Activated CD8-positive, alpha-beta T cell treated with anti-CD3 and anti-CD28 coated beads, Interleukin-2, amount 10 ng/mL, durations not matched to agents 7 days and 5 days (primary cell): ENCODE data around the gene MGMT. TPM values are rescaled to one million over a fixed set of nuclear protein-coding genes. Genes with fewer than 3 reads are reported as not detected.

Source experiments
- ATAC-seq: fragments of 150-1000 bp; cut with Tn5 transposase; one replicate; pipeline ENCODE4 v1.10.0; 2021; ENCODE audit warnings: moderate library complexity
- CTCF ChIA-PET: fragments of 350-600 bp; sonication (Branson Sonifier 250); formaldehyde crosslinking; loops from one replicate; lab custom pipeline; 2021; ENCODE audit warnings: antibody characterized with exemption; lab: Charles Lee
- POLR2A ChIA-PET: fragments of 350-600 bp; sonication (Branson Sonifier 250); formaldehyde crosslinking; loops from one replicate; lab custom pipeline; 2021; ENCODE audit warnings: antibody characterized with exemption; lab: Charles Lee
- DNase-seq: peaks from one replicate; pipeline ENCODE4 v3.0.0-alpha.2; 2020
- H3K27ac Mint-ChIP-seq: one replicate; pipeline ENCODE4 v1.8.0; 2021; ENCODE audit warnings: mild to moderate bottlenecking, mixed read lengths
- H3K27me3 Mint-ChIP-seq: one replicate; pipeline ENCODE4 v1.8.0; 2021; ENCODE audit warnings: low read depth, mixed read lengths
- H3K36me3 Mint-ChIP-seq: one replicate; pipeline ENCODE4 v1.8.0; 2021; ENCODE audit warnings: low read depth, mixed read lengths
- H3K4me1 Mint-ChIP-seq: one replicate; pipeline ENCODE4 v1.8.0; 2021; ENCODE audit warnings: low read depth, mixed read lengths
- H3K4me3 Mint-ChIP-seq: one replicate; pipeline ENCODE4 v1.8.0; 2021; ENCODE audit warnings: mild to moderate bottlenecking, mixed read lengths
- H3K9me3 Mint-ChIP-seq: one replicate; pipeline ENCODE4 v1.8.0; 2022; ENCODE audit warnings: mixed read lengths; ENCODE audit not compliant: insufficient read depth
- total RNA-seq, 2 experiments: library from RNA; stranded (reverse); gene quantifications; one replicate each; pipeline ENCODE4 v1.2.3, GENCODE V29; 2021

The MGMT gene
- total RNA-seq, 2 experiments from 2014 or later: 16.7 to 17.3 TPM

DNA sequence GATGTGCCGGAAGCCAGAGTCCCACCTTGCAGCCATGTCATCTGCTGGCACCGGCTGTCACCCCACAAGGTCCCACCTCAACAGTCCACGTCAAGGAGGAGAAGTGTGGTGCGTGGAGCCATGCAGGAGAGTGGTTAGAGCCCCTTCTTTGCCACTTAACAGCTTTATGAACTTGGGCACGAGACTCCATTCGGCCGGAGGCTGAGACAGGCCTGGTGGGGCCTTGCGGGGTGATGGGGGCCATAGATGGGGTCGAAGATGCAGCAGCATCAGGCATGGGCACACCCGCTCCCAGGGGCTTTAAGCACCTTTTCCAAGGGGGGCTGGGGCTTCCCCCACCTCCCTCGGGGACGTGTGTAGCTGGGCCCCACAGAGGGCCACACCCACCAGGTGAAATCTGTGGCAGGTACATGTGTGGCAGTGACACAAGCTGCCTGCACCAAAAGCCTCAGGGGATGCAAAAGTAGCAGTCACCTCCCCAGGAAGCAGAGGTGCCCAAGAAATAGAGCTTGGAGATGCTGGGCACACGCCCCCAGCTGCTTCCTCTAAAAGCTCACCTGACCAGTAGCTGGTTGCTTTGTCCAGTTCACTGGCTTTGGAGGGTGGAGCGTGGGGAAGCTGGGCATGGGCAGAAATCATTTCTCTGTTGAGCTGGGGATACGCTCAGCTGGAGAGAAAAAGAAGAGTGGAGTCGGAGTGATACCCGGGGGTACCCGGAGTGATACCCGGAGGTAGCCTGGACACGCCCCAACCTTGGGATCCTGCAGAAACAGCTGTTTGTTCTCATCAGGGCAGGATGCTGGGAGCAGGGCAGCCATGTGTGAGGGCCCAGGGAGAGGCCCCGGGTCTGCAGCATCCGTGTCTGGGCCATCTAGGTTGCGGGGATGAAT, 297.2 kb downstream of the MGMT start:
- POLR2A ChIA-PET: no interaction called here
- CTCF ChIA-PET: no interaction called here

DNA sequence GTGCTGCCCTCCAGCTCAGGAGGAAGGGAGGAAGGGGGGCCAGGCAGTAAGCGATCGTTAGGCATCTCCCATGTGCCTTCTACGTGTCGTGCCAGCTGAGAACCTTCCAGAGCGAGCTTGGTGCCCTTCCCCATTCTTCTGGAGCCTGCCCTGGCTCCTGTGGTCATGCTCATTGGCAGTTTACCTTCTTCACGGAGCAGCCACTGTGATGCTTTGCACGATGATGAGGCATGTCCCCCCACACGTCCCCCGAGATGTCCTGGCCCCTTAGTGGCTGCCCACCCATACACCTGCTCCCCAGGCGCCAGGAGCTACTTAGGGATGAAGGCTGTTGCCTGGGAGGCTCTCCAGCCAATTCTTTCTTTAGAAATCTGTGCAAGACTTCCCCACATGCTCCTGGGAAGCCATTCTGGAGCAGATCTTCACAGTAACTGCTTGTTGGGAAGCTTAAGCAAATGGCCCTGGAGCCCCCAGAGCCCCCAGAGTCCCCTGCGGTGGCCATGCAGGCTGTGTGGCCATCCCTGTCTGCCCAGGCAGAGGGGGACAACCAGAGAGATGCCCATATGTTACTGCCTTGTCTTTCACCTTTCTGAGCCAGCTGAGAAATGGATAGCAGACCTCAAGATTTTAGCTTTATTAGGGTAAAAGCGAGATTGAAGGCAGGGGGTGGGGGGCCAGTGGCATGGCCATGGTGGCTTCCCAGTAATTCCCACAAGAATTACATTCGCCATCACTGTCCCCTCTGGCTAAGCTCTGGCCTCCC, 298.0 kb downstream of the MGMT start:
- ChIA-PET POLR2A (no interaction called here), CTCF (no interaction called here)
- Mint-ChIP-seq H3K4me3 (no peak overlapping the region), H3K4me1 (no peaks in the 10 kb centered on the region), H3K36me3 (peaks cover 13% of the 10 kb centered on the region), H3K27me3 (no peaks in the 10 kb centered on the region), H3K27ac (no peak overlapping the region), H3K9me3 (peaks cover 7% of the 10 kb centered on the region)
- ATAC-seq (no peak), DNase-seq (no peak)

More for the DNA sequence above, 297.2 kb downstream of the MGMT start:
- Mint-ChIP-seq H3K9me3 (peaks cover 7% of the 10 kb centered on the region), H3K36me3 (peaks cover 11% of the 10 kb centered on the region), H3K27ac (no peak overlapping the region), H3K27me3 (no peaks in the 10 kb centered on the region), H3K4me3 (no peak overlapping the region), H3K4me1 (no peaks in the 10 kb centered on the region)
- DNase-seq (no peak), ATAC-seq (no peak)

DNA sequence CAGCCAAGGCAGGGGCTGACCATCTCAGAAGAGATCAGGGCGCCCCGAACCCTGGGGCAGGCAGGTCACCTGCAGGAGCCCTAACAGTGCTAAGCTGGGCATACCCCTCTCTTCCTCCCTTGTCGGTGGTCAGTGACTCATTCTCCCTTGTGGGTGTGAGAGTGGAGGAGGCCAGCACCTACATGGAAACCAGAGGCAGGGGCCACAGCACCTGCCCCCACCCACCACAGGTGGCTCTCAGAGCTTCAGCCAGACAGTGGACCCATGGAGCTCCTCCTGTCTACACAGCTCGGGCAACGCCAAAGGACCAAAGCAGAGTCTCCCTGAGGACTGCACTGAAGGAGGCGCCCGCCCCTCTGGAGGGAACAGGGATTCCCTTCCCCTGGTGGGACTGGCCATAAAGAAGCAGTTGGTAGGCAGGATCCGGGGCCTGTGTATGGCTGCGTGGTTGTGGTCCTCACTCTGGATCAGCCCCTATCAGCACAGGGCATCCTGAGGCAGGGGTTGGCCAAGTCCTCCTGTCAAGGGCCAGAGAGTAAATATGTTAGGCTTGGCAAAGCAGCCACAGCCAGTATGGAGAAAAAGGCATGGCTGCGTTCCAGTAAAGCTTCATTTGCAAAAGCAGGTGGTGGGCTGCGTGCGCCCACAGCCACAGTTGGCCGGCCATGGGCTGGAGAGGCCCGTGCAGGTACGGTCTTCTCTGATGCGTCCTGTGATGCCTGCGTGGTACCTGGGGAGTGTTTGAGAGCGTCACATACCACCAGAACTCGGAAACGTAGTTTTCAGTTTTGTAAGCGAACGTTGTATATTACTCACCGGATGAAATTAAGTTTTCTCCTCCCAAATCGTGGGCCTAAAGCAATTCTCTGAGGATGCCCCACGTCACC, 298.9 kb downstream of the MGMT start:
- Mint-ChIP-seq H3K36me3 (peaks cover 6% of the 10 kb centered on the region), H3K27me3 (no peaks in the 10 kb centered on the region), H3K9me3 (peaks cover 7% of the 10 kb centered on the region), H3K27ac (no peak overlapping the region), H3K4me3 (no peak overlapping the region), H3K4me1 (no peaks in the 10 kb centered on the region)
- CTCF ChIA-PET: no interaction called here
- no peak for DNase-seq
- POLR2A ChIA-PET: no interaction called here
- no peak for ATAC-seq

DNA sequence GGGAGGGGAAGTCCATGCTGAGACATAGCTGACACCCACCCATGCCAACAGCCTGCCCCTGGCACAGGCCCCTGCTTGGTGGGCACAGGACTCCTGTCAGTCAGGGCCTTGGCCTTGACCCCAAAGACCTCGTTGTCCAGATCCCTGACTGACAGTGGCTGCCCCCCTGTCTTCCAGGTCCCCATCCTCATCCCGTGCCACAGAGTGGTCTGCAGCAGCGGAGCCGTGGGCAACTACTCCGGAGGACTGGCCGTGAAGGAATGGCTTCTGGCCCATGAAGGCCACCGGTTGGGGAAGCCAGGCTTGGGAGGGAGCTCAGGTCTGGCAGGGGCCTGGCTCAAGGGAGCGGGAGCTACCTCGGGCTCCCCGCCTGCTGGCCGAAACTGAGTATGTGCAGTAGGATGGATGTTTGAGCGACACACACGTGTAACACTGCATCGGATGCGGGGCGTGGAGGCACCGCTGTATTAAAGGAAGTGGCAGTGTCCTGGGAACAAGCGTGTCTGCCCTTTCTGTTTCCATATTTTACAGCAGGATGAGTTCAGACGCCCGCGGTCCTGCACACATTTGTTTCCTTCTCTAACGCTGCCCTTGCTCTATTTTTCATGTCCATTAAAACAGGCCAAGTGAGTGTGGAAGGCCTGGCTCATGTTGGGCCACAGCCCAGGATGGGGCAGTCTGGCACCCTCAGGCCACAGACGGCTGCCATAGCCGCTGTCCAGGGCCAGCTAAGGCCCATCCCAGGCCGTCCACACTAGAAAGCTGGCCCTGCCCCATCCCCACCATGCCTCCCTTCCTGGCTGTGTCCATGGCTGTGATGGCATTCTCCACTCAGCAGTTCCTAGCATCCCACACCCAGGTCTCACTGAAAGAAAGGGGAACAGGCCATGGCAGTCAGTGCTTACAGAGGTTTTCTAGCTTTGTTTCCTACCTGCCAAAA, 299.8 kb downstream of the MGMT start:
- ATAC-seq (no peak), DNase-seq (no peak)
- Mint-ChIP-seq H3K27me3 (no peaks in the 10 kb centered on the region), H3K4me1 (no peaks in the 10 kb centered on the region), H3K36me3 (peaks cover 6% of the 10 kb centered on the region), H3K27ac (no peak overlapping the region), H3K9me3 (peaks cover 7% of the 10 kb centered on the region), H3K4me3 (no peak overlapping the region)
- POLR2A ChIA-PET: no interaction called here
- CTCF ChIA-PET: no interaction called here

DNA sequence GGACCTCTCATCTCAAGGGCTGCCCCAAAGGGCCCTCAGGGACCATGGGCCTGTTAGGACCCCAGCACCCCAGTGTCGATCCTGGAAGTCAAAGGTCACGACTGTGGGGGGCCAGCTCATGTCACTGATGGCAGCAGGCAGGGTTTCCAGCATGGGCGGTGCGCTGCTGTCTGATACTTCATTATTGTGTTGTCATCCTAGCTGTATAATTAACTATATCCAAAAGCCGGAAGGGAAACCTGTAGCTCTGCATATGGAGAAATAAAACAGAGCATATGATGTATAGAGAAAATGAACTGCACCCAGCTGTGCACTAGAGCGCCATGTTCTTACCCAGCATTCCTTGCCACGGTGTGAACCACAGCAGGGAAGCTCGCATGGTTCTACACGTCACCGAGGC, 300.7 kb downstream of the MGMT start:
- no peak for ATAC-seq
- Mint-ChIP-seq H3K4me1 (no peaks in the 10 kb centered on the region), H3K9me3 (peaks cover 7% of the 10 kb centered on the region), H3K36me3 (peaks cover 6% of the 10 kb centered on the region), H3K27ac (no peak overlapping the region), H3K27me3 (no peaks in the 10 kb centered on the region), H3K4me3 (no peak overlapping the region)
- no peak for DNase-seq
- ChIA-PET CTCF (no interaction called here), POLR2A (no interaction called here)

DNA sequence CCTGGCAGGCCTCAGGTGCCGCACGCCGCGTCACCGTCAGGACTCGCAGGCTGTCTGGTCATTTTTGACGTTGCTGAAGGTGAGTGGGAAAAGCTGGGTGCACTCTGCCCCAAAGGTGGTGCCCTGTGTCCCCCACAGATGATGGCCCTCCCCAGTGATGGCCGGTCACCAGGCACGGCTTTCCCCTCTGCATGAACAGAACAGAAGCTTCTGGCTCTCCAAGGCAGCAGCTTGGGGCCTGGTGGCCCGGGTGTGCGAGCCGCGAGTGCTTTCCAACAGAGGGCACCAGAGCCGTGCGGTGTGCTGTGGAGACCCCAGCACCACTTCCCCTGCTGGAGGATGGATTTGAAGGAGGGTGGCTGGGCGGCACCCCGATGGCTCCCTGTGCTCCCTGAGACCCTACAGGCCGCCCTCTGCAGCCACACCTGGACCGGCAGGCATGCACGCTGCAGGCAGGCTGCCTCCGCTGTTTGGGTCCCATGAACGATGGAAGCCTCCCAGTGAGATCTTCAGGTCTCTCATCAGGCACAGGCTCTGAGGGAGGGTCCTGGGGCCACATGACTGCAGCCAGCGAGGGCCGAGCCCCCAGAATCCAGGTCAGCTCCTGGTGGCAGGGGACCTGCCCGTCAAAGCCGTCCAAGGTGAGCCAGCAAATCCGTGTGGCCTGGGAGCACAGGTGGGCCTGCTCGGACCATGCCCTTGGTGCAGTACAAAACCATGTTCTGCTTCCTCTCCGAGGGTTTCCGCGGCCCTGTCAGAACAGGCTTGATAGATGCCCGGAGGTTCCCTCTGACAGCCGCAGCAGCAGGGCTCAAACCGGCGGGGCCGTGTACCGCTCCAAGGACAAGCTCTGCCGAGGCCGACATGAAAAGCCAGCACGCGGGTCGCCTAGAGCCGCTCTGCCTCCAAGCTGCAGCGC, 301.7 kb downstream of the MGMT start:
- Mint-ChIP-seq H3K9me3 (peaks cover 7% of the 10 kb centered on the region), H3K36me3 (peaks cover 6% of the 10 kb centered on the region), H3K4me3 (no peak overlapping the region), H3K4me1 (no peaks in the 10 kb centered on the region), H3K27ac (no peak overlapping the region), H3K27me3 (no peaks in the 10 kb centered on the region)
- POLR2A ChIA-PET: no interaction called here
- CTCF ChIA-PET: no interaction called here
- DNase-seq: no peak
- ATAC-seq: no peak

DNA sequence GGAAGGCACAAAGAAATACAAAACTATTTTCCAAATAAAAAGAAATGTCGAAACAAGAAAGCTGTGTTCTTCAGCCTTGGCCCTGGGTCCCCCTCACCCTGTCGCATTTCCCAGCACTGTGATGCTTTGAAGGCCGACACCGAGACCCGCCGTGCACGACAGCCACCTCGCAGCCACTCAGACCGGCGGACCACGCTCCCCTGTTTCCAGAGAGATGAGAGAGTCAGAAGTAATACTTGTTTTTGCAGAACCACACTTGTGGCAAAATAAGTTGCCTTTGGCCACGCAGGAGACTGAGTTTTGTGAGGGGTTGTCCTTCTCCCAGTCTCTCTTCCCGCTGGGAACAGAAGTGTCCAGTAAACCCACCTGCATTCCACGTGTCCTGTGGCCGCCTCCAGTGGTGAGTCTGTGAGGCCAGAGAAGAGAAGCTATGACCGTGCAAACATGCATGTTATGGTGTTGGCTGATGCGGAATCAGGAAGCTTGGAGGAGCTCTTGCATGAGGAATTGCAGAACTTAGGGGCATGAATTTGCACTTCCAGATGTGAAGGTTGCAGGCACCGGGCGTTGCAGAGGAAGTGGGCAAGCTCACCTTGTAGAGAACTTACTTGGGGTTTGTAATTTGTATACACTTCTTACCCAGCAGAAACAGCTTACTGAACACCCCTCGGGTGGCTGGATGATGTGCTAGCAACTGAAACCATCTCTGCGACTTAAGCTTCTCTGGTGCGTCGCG, 302.5 kb downstream of the MGMT start:
- Mint-ChIP-seq H3K36me3 (peaks cover 6% of the 10 kb centered on the region), H3K27ac (no peak overlapping the region), H3K9me3 (peaks cover 7% of the 10 kb centered on the region), H3K4me1 (no peaks in the 10 kb centered on the region), H3K4me3 (no peak overlapping the region), H3K27me3 (no peaks in the 10 kb centered on the region)
- ChIA-PET CTCF (no interaction called here), POLR2A (no interaction called here)
- DNase-seq (no peak), ATAC-seq (no peak)

DNA sequence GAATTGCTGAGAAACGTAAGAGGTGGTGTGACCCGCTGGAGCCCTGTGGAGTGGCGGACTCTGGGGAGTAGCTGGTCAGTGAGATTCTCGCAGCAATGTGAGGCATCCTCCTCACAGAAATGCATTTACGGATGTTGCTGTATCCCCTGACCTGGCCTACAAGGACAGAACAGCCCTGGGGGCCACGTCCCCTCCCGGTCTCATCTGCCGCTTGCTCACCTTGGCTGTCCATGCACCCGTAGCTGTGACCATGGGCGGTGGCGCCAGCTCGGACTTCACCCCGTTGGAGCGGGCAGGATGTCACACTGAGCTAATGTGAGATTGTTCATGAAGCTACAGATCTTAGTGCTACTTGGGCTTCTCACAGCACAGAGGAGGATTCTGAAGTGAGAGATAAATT, 303.2 kb downstream of the MGMT start:
- Mint-ChIP-seq H3K4me3 (no peak overlapping the region), H3K36me3 (peaks cover 6% of the 10 kb centered on the region), H3K9me3 (peaks cover 7% of the 10 kb centered on the region), H3K4me1 (no peaks in the 10 kb centered on the region), H3K27me3 (no peaks in the 10 kb centered on the region), H3K27ac (no peak overlapping the region)
- ChIA-PET CTCF (no interaction called here), POLR2A (no interaction called here)
- DNase-seq (no peak), ATAC-seq (no peak)

DNA sequence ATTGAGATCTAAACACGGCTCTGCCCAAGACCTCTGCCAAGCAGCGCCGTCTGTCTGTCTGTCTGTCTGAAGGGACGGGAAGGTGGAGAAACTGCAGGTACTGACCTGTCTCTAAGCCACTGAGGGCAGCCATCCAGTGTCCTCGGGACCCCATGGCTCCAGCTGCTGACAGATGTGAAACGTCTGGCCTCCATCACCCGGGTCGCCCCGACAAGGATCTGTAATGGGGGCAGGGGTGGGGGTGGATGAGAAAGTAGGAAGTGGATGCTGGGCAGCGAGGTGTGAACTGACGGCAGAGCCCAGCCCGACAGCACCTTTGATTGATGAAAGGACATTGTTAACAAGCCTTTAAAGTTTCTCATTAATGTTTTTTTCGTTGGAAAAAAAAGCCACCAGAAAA, 304.0 kb downstream of the MGMT start:
- ATAC-seq (no peak), DNase-seq (no peak)
- H3K4me3 Mint-ChIP-seq: no peak overlapping the region
- no peaks in the 10 kb centered on the region for H3K4me1 Mint-ChIP-seq
- H3K9me3 Mint-ChIP-seq: peaks cover 5% of the 10 kb centered on the region
- H3K27me3 Mint-ChIP-seq: no peaks in the 10 kb centered on the region
- peaks cover 6% of the 10 kb centered on the region for H3K36me3 Mint-ChIP-seq
- ChIA-PET POLR2A (interaction anchor here (0.6 kb wide), 1 partner anchor 377 kb away, joined by 4 read pairs; no protein-coding TSS in a partner anchor), CTCF (no interaction called here)
- no peak overlapping the region for H3K27ac Mint-ChIP-seq

DNA sequence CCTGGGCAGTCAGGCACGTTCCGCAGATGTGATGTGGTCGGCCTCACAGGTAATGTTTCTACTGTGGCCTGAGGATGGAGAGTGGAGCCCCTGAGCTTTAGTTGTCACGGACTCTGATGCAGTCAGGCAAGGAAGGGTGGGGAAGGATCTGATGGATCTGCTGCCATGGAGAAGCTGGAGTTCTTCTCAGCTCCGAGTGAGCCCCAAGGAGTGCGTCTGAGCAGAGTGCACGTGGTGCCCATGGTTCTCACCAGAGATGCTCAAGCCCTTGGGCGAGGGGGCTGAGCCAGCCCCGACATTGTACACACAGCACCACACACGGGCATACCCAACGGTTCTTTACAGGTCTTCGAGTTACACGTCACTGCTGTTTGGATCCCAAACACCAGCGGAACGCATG, 304.5 kb downstream of the MGMT start:
- ChIA-PET CTCF (no interaction called here), POLR2A (interaction anchor here (0.6 kb wide), 1 partner anchor 378 kb away, joined by 4 read pairs; no protein-coding TSS in a partner anchor)
- DNase-seq (no peak), ATAC-seq (no peak)
- Mint-ChIP-seq H3K27ac (no peak overlapping the region), H3K27me3 (no peaks in the 10 kb centered on the region), H3K36me3 (peaks cover 5% of the 10 kb centered on the region), H3K9me3 (no peaks in the 10 kb centered on the region), H3K4me3 (no peak overlapping the region), H3K4me1 (no peaks in the 10 kb centered on the region)
